HG03432 (cell line): ENCODE results near the gene KNCN.

ENCODE experiments used
- ATAC-seq: cut with Tn5 transposase; IDR thresholded peaks from one replicate; pipeline ENCODE4 v1.9.1; 2021; ENCODE audit warnings: mild to moderate bottlenecking, moderate library complexity; ENCODE audit not compliant: unreplicated experiment

Gene KNCN

GRCh38 chr1:46526013-46526690 is 25.3 kb downstream of the KNCN start:
- no peak for ATAC-seq

GRCh38 chr1:46525253-46525983 is 26.0 kb downstream of the KNCN start:
- no peak for ATAC-seq

DNA sequence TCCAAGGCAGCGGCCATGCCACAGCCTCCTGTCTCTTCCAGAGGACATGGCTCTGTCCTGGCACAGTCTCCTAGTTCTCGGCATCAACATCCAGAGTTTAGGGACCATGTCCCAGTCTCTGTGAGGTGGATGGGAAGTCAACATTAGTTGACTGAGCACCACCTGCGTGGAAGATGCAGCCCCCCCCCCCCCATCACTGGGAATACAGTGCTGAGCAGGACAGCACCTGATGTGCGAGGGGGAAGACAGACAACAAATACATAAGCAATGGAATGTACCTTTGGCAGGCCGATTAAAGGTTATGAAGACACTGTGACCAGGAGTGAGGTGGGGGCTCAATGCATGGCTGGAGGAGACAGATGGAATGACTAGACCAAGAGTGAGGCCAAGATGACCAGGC is 26.6 kb downstream of the KNCN start:
- no peak for ATAC-seq

GRCh38 chr1:46523496-46524353 is 27.7 kb downstream of the KNCN start:
- no peak for ATAC-seq

- no peak for ATAC-seq
Observed at GRCh38 chr1:46522969-46523320, 28.5 kb downstream of the KNCN start.

GRCh38 chr1:46522184-46522968 is 29.1 kb downstream of the KNCN start:
- ATAC-seq, result peak; percentile 56

GRCh38 chr1:46521414-46521813 is 30.0 kb downstream of the KNCN start:
- no peak for ATAC-seq

DNA sequence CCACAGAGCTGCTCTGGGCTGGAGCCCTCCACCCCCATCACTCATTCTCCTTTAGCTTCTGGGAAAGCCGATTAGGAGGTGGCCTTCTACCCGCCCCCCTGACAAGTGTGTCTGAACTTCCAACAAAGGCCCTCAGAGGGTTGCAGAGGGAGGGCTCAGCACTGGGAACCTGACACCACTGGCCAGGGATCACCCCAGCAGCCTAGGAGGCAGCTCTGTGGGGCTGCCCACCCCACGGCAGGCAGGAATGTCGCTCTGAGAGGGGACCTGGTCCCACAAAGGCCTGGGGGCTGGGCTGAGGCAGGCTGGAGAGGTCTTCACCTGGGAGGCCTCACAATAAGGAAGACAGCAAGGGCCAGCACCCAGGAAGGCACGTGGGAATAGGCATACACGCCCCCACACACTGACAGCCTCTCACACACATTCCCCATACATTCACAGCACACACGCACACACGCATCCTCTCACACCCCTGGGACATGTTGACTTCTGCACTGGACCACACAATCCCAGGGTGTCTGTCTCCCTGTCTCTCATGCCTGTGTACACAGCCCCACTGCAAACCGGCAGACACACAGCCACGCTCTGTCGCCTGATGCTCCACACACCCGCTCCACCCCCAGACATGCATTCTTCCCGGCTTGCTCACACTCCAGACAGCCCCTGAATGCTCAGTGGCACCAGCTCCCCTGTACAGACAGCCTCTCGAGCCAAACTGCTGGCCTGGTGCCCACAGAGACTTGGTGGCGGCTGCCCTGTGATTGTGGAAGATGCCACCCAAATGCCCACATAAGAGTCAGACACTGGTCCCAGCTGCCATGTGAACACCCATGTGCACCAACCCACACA is 31.2 kb downstream of the KNCN start:
- ATAC-seq, result no peak

DNA sequence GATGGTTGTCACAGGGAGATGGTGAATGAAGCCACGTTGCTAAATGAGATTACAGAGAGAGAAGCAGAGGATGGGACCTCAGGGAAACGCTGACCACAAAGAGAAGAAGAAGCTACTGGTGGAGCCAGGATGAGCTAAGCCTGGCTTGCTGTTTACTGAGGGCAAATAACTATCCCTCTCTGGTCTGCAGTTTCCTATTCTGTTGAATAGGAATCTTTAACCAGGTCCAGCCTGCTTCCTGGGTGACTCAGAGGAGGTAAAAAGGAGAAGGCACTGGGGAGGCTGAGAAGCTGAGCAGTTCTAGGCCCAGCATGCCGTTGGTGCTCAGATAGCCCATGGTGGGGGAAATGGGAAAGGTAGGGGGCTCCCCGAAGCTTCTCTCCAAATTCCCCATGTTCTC is 32.2 kb downstream of the KNCN start:
- ATAC-seq, result no peak

- no peak for ATAC-seq
Observed at GRCh38 chr1:46517932-46518498, 33.4 kb downstream of the KNCN start.

GRCh38 chr1:46517010-46517600 is 34.3 kb downstream of the KNCN start:
- no peak for ATAC-seq

DNA sequence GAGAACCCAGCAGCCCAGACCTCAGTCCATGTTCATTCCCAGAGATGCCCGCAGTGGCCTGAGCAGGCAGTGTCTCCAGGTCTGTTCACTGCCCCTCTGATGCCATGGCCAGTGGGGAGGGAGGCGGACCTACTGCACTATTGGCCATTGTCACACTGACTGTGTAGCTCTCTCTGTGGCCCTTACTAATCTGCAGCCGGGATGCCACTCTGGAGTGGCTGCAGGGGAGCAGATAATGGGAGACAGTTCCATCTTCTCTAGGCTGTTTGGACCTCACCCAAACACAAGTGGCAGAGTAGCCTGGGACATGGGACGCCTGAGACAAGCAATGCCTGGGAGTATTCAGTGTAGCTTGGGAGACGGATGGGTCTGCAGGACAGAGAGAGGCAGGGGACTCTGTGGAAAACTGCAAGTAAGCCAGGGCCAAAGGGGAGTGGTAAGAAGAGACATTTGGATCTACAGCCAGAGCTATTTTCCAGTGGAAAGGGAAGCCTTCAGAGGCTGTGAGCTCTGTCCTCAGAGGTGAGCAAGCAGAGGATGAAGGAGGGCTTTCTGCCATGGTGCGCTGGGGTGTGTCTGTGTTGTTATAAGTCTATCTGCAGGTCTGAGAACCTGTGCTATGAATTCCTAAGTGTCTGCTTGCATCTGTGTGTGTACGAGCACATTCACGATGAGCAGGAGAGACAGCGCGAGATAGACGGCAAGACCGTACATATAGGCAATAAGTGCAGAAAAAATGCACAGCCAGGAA is 35.1 kb downstream of the KNCN start:
- ATAC-seq, result no peak

DNA sequence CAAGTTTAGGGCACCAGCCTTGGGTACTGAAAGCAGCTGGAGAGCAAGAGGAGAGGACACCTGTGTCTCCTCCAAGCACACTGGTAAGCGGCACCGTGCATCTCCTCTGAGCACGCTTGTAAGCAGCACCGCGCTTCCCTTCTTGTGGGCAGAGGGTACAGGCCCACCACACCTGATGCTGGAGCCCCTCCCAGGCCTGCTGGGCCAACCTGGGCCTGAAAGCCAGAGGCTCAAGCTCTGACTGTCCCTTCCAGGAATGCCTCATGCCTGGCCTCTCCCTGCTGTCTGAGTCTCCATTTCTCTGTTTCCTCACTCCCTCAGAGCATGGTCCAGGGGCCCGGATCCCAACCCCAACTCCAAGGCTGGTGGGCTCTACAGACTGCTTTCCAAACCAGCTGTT is 35.9 kb downstream of the KNCN start:
- no peak for ATAC-seq

GRCh38 chr1:46513536-46513935 is 37.9 kb downstream of the KNCN start:
- no peak for ATAC-seq

GRCh38 chr1:46512792-46513190 is 38.7 kb downstream of the KNCN start:
- ATAC-seq, result no peak

- no peak for ATAC-seq
Observed at GRCh38 chr1:46512135-46512791, 39.2 kb downstream of the KNCN start.

GRCh38 chr1:46510998-46511365 is 40.5 kb downstream of the KNCN start:
- no peak for ATAC-seq

GRCh38 chr1:46510341-46510997 is 41.0 kb downstream of the KNCN start:
- ATAC-seq, result no peak
